ENCODE data around the gene LRRFIP1.
"Not testable (repeated sequence)": the region's sequence is repeated elsewhere in the genome, so short reads cannot be mapped to it uniquely, and the experiment has no call there.

Gene LRRFIP1

DNA sequence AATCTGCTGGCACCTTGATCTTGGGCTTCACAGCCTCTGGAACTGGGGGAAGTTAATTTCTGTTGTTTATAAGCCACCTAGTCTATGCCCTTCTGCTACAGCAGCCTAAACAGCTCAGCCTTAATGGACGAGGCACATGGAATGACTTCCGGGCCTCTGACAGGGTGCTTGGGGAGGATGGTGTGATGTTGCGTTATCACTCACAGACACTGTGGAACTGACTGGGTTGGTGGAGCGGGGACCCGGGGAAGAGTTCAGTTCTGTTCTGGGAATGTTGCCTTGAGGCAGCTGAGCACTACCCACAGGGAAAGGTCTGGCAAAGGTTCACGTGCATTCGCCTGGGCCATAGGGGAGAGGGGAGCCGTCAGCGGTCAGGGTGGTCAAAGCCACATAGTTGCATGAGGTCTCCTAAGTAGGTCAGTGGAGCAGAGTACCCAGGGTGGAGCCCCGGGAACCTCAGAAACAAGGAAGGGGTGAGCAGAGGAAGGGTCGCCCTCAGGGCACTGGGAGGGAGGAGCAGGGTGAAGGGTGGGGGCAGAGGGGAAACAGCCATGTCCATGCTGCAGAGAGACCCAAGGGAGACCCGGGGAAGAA, 36.2 kb downstream of the LRRFIP1 start:
- H3K27me3 ChIP-seq (replicated peaks; ENCODE audit: control insufficient read depth, insufficient read depth, low read length): peaks cover 5% of the 10 kb centered on the region
- TF ChIP-seq, protein P1, sequence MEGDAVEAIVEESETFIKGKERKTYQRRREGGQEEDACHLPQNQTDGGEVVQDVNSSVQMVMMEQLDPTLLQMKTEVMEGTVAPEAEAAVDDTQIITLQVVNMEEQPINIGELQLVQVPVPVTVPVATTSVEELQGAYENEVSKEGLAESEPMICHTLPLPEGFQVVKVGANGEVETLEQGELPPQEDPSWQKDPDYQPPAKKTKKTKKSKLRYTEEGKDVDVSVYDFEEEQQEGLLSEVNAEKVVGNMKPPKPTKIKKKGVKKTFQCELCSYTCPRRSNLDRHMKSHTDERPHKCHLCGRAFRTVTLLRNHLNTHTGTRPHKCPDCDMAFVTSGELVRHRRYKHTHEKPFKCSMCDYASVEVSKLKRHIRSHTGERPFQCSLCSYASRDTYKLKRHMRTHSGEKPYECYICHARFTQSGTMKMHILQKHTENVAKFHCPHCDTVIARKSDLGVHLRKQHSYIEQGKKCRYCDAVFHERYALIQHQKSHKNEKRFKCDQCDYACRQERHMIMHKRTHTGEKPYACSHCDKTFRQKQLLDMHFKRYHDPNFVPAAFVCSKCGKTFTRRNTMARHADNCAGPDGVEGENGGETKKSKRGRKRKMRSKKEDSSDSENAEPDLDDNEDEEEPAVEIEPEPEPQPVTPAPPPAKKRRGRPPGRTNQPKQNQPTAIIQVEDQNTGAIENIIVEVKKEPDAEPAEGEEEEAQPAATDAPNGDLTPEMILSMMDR (IDR thresholded peaks at IDR 0.05; ENCODE audit: insufficient read depth, low read length, poor library complexity, severe bottlenecking): no peak

DNA sequence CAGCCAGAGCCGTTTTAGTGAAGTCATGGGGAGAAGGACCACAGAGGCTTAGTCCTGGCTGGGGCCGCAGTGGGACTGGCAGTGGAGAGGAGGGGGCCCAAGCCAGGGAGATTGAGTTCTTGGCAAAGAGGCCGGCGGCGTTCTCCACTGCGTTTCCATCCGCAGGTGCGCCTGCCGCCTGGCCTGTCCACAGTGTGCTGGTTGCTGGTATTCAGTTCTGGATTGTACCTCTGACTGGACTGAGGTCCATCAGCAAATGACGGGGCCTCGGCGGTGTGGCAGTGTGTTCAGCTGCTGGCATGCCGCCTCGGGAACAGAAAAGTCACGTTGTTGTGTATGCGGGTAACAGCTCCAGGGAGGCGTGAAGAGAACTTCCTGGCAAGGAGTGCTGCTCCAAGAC, 36.8 kb downstream of the LRRFIP1 start:
- H3K27me3 ChIP-seq (replicated peaks; ENCODE audit: control insufficient read depth, insufficient read depth, low read length): peaks cover 5% of the 10 kb centered on the region
- TF ChIP-seq, protein P1 (IDR thresholded peaks at IDR 0.05; ENCODE audit: insufficient read depth, low read length, poor library complexity, severe bottlenecking): no peak
- no peak overlapping the region for H3K4me3 ChIP-seq (replicated peaks; ENCODE audit: low read depth, low read length)
- H3K36me3 ChIP-seq (ENCODE audit: control insufficient read depth, insufficient read depth, low read length): no peaks in the 10 kb centered on the region
- no peak for DNase-seq (ENCODE audit: extremely low read depth, insufficient read length)

More for the DNA sequence above, 36.2 kb downstream of the LRRFIP1 start:
- Histone ChIP-seq H3K36me3 (ENCODE audit: control insufficient read depth, insufficient read depth, low read length) (no peaks in the 10 kb centered on the region), H3K4me3 (replicated peaks; ENCODE audit: low read depth, low read length) (no peak overlapping the region)
- DNase-seq (ENCODE audit: extremely low read depth, insufficient read length): no peak

DNA sequence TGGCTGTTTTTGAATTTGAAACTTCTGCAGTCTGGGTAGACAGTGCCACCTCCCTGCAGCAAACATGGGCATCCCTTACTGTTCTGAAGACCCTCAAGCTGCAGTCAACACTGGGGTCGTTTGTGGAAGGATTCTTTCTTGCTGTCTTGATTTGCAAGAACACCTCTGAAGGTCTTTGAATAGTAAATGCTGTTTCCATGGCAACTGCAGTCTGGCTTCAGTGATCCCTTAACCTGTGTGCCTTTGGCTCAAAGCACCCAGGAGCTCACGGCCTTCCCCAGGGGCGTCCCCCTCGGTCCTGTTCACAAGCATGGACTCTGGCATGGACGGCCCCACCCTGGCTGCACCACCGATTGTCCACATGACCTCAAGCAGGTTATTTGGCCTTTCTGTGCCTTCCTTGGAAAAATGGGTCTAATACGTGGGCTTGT, 38.3 kb downstream of the LRRFIP1 start:
- Histone ChIP-seq H3K4me3 (replicated peaks; ENCODE audit: low read depth, low read length) (no peak overlapping the region), H3K36me3 (ENCODE audit: control insufficient read depth, insufficient read depth, low read length) (no peaks in the 10 kb centered on the region), H3K27me3 (replicated peaks; ENCODE audit: control insufficient read depth, insufficient read depth, low read length) (peaks cover 5% of the 10 kb centered on the region)
- TF ChIP-seq, protein P1 (IDR thresholded peaks at IDR 0.05; ENCODE audit: insufficient read depth, low read length, poor library complexity, severe bottlenecking): no peak
- DNase-seq (ENCODE audit: extremely low read depth, insufficient read length): no peak

DNA sequence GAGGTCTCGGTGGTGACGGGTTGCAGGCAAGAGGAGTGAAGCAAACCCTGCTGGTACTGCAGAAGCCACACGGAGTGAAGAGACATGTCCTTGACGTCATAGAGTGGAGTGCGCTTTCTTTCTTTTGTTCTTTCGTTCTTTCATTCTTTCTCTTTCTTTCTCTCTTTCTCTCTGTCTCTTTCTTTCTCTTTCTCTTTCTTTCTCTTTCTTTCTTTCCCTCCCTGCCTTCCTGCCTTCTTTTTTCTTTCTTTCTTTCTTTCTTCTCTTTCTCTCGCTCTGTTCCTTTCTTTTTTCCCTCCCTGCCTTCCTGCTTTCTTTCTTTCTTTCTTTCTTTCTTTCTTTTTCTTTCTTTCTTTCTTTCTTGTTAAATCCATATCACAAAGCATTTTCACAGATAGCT, 39.2 kb downstream of the LRRFIP1 start:
- no peak overlapping the region for H3K4me3 ChIP-seq (replicated peaks; ENCODE audit: low read depth, low read length)
- DNase-seq (ENCODE audit: extremely low read depth, insufficient read length): no peak
- no peaks in the 10 kb centered on the region for H3K36me3 ChIP-seq (ENCODE audit: control insufficient read depth, insufficient read depth, low read length)
- peaks cover 5% of the 10 kb centered on the region for H3K27me3 ChIP-seq (replicated peaks; ENCODE audit: control insufficient read depth, insufficient read depth, low read length)
- TF ChIP-seq, protein P1 (IDR thresholded peaks at IDR 0.05; ENCODE audit: insufficient read depth, low read length, poor library complexity, severe bottlenecking): no peak

DNA sequence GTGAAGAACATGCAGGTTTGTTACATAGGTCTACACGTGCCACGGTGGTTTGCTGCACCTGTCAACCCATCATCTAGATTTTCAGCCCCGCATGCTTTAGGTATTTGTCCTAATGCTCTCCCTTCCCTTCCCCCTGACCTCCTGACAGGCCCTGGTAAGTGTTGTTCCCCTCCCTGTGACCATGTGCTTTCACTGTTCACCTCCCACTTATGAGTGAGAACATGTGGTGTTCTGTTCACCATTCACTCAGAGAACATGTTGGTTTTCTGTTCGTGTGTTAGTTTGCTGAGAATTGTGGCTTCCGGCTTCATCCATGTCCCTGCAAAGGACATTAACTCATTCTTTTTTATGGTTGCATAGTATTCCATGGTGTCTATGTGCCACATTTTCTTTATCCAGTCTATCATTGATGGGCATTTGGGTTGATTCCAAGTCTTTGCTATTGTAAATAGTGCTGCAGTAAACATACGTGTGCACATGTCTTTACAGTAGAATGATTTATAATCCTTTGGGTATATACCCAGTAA, 39.7 kb downstream of the LRRFIP1 start:
- H3K27me3 ChIP-seq (replicated peaks; ENCODE audit: control insufficient read depth, insufficient read depth, low read length); H3K4me3 ChIP-seq (replicated peaks; ENCODE audit: low read depth, low read length); H3K36me3 ChIP-seq (ENCODE audit: control insufficient read depth, insufficient read depth, low read length); DNase-seq (ENCODE audit: extremely low read depth, insufficient read length): not testable (repeated sequence)

DNA sequence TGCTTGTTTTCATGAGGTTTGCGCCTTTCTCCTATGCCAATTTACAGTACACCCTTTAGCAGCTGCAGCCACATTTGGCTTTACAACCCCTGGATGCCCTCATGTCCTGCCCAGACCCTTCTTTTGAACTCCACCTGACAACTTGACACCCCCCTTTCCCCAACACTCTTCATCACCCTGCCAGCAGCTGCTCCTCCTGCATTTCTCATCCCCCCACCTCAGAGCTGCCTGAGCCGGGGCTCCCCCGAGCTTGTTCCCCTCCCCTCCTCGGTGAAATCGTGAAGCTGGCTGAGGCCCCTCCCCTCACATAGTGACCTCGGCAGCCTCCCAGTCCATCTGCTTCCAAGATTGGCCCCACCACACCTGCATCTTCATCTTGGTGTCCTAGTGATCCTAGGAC, 40.5 kb downstream of the LRRFIP1 start:
- no peaks in the 10 kb centered on the region for H3K36me3 ChIP-seq (ENCODE audit: control insufficient read depth, insufficient read depth, low read length)
- H3K4me3 ChIP-seq (replicated peaks; ENCODE audit: low read depth, low read length): no peak overlapping the region
- peaks cover 5% of the 10 kb centered on the region for H3K27me3 ChIP-seq (replicated peaks; ENCODE audit: control insufficient read depth, insufficient read depth, low read length)
- TF ChIP-seq, protein P1 (IDR thresholded peaks at IDR 0.05; ENCODE audit: insufficient read depth, low read length, poor library complexity, severe bottlenecking): no peak
- no peak for DNase-seq (ENCODE audit: extremely low read depth, insufficient read length)
